Measurements from ENCODE around the gene VWF. TPM values are rescaled to one million over a fixed set of nuclear protein-coding genes. Genes with fewer than 3 reads are reported as not detected.

VWF gene
- total RNA-seq, 1 donor: 0.72 TPM

- TF ChIP-seq CTCF (IDR thresholded peaks at IDR 0.05; ENCODE audit: extremely low read depth, low read depth, low read length): no peak
- no peaks in the 10 kb centered on the region for H4K20me1 ChIP-seq (ENCODE audit: insufficient read depth, low read length)
- DNase-seq (ENCODE audit: insufficient read length, low spot score, missing footprints): peak; percentile 95
- H3K4me3 ChIP-seq (ENCODE audit: insufficient read depth, low read length): no peak overlapping the region
- no peaks in the 10 kb centered on the region for H3K27me3 ChIP-seq (ENCODE audit: insufficient read depth, low read length)
- H3K27ac ChIP-seq (ENCODE audit: low read depth, low read length): no peak overlapping the region
- H3K79me2 ChIP-seq (ENCODE audit: insufficient read depth, low read length): no peaks in the 10 kb centered on the region
- peak overlapping the region; percentile 68 for H2AFZ ChIP-seq (ENCODE audit: low read length)
- no peaks in the 10 kb centered on the region for H3K36me3 ChIP-seq (ENCODE audit: insufficient read depth, low read length)
- no peak overlapping the region for H3K4me2 ChIP-seq (ENCODE audit: insufficient read depth, low read length)
- no peaks in the 10 kb centered on the region for H3K9me3 ChIP-seq (ENCODE audit: low read depth, low read length)
- H3K4me1 ChIP-seq (ENCODE audit: insufficient read depth, low read length): peaks cover 25% of the 10 kb centered on the region
Measured at GRCh38 chr12:6065863-6066199, 58.6 kb downstream of the VWF start.

- Histone ChIP-seq H3K4me1 (ENCODE audit: insufficient read depth, low read length) (peaks cover 23% of the 10 kb centered on the region), H4K20me1 (ENCODE audit: insufficient read depth, low read length) (no peaks in the 10 kb centered on the region), H3K9me3 (ENCODE audit: low read depth, low read length) (no peaks in the 10 kb centered on the region), H3K79me2 (ENCODE audit: insufficient read depth, low read length) (no peaks in the 10 kb centered on the region), H3K4me3 (ENCODE audit: insufficient read depth, low read length) (no peak overlapping the region), H3K4me2 (ENCODE audit: insufficient read depth, low read length) (no peak overlapping the region), H3K27ac (ENCODE audit: low read depth, low read length) (no peak overlapping the region), H3K36me3 (ENCODE audit: insufficient read depth, low read length) (no peaks in the 10 kb centered on the region), H2AFZ (ENCODE audit: low read length) (peak overlapping the region; percentile 68), H3K27me3 (ENCODE audit: insufficient read depth, low read length) (no peaks in the 10 kb centered on the region)
- DNase-seq (ENCODE audit: insufficient read length, low spot score, missing footprints): peak; percentile 42
- no peak for TF ChIP-seq CTCF (IDR thresholded peaks at IDR 0.05; ENCODE audit: extremely low read depth, low read depth, low read length)
Measured at GRCh38 chr12:6065131-6065862, 59.2 kb downstream of the VWF start.

- H3K27me3 ChIP-seq (ENCODE audit: insufficient read depth, low read length): no peaks in the 10 kb centered on the region
- DNase-seq (ENCODE audit: insufficient read length, low spot score, missing footprints): peak; percentile 90
Measured at GRCh38 chr12:6062757-6063735, 61.4 kb downstream of the VWF start.

More at GRCh38 chr12:6062757-6063735, 61.4 kb downstream of the VWF start:
- no peak overlapping the region for H3K27ac ChIP-seq (ENCODE audit: low read depth, low read length)
- no peak overlapping the region for H3K4me2 ChIP-seq (ENCODE audit: insufficient read depth, low read length)
- H2AFZ ChIP-seq (ENCODE audit: low read length): peak overlapping the region; percentile 28
- peaks cover 7% of the 10 kb centered on the region for H3K4me1 ChIP-seq (ENCODE audit: insufficient read depth, low read length)
- no peaks in the 10 kb centered on the region for H4K20me1 ChIP-seq (ENCODE audit: insufficient read depth, low read length)
- no peaks in the 10 kb centered on the region for H3K9me3 ChIP-seq (ENCODE audit: low read depth, low read length)
- H3K79me2 ChIP-seq (ENCODE audit: insufficient read depth, low read length): no peaks in the 10 kb centered on the region
- H3K4me3 ChIP-seq (ENCODE audit: insufficient read depth, low read length): no peak overlapping the region
- peak; percentile 94 for TF ChIP-seq CTCF (IDR thresholded peaks at IDR 0.05; ENCODE audit: extremely low read depth, low read depth, low read length)
- H3K36me3 ChIP-seq (ENCODE audit: insufficient read depth, low read length): no peaks in the 10 kb centered on the region

All from osteoblast (primary cell).